Left kidney (tissue), 2 donors: ENCODE measurements around the gene KCNQ1. TPM values are rescaled to one million over a fixed set of nuclear protein-coding genes. Genes with fewer than 3 reads are reported as not detected.
"Not testable (repeated sequence)": the region's sequence is repeated elsewhere in the genome, so short reads cannot be mapped to it uniquely, and the experiment has no call there.

Experiments
- DNase-seq: peaks from one replicate; pipeline ENCODE4 v3.0.0-alpha.2; 2013
- polyA plus RNA-seq: library from polyadenylated mRNA; unstranded; fragments of 120-200 nt; gene quantifications from one replicate; pipeline ENCODE4 v1.2.1, GENCODE V29; 2013; ENCODE audit not compliant: insufficient read length

KCNQ1 gene
- polyA plus RNA-seq, 1 donor: 9.1 TPM

DNA sequence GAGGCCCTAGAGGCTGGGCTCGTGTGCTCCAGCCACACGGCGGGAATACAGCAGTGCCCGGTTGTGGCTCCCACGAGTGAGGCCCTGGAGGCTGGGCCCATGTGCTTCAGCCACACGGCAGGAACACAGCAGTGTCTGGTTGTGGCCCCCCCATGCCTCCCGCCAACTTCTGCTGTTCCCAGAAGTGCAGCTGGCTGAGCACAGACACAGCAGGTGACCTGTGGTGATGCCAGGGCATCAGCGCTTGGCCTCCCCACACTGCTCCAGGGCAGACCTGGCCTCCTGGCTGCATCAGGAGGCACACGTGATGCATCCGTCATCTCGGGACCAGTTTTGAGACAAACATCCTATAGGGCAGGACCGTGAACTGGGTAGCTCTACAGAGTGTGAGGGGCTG is 144.7 kb downstream of the KCNQ1 start:
- DNase-seq: no peak

DNA sequence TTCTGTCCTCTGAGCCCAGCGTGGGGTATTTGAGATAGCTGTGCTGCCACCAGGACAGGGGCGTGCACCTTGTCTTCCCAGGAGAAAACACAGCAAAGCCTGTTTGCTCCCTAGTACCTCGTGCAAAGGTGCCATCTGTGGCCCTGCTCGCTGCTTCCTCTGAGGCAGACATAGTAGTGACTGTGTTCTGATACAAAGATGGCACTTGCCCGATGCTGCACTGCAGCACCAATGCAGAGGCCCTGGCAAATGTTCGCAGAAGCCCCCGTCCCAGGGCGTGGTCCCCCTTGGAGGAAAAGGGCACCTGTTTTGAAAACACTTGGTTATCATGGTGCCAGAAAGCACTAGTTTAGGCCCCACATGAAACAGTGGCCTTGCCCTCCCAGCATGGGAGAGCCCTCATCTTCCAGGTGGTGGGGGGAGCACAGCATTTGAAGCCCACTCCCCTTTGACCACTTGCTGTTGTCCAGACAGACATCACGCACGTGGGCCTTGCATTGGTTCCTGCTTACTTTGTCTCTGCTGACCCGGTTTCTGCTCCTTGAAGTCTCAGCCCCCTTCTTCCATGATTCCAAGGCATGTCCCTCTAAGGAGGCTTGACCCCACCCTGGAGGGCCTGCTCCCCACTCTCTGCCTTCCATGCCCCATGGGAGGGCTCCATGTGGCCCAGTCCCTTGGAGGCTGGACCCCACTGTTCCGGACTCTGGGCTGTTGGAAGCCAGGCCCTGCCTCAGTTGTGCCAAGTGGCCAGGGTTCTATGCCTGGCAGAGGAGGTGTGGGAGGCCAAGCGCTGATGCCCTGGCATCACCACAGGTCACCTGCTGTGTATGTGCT is 145.5 kb downstream of the KCNQ1 start:
- no peak for DNase-seq

DNA sequence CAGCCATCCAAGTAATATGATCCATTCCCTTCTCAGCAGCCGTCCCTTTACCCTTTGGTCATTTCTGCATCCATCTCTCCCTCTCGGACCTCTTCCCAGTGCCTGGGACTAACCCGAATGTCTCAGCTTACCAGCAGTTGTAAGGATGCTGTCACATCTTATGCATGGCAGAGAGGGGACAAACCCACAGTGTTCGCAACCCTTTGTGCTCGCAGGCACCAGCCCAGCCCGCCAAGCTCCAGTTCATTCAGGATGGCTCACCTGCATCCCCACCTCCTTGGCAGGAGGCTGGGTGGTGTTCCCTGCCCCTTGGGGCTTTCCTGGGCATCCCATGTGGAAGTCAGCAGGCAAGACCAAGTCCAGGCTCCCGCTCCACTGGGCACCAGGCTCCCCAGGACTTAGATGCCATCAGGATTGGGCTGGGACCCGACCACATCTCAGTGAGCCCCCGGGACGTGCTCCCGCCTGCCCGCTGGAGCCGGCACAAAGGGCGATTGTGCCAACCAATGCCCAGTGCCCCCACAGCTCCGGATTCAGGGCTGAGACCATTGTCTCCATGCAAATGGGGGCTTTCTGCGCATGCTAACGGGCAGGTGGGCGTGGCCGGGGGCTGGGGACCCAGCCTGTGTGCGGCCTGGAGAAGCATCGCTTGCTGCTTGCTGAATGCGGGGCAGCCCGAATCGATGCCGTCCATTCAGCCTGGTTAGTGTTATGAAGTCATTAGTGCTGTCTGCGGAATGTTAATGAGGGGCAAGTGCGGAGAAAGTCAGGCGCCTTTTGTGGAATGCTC is 146.4 kb downstream of the KCNQ1 start:
- DNase-seq: no peak

- no peak for DNase-seq
Observed at GRCh38 chr11:2591805-2592204, 147.0 kb downstream of the KCNQ1 start.

DNA sequence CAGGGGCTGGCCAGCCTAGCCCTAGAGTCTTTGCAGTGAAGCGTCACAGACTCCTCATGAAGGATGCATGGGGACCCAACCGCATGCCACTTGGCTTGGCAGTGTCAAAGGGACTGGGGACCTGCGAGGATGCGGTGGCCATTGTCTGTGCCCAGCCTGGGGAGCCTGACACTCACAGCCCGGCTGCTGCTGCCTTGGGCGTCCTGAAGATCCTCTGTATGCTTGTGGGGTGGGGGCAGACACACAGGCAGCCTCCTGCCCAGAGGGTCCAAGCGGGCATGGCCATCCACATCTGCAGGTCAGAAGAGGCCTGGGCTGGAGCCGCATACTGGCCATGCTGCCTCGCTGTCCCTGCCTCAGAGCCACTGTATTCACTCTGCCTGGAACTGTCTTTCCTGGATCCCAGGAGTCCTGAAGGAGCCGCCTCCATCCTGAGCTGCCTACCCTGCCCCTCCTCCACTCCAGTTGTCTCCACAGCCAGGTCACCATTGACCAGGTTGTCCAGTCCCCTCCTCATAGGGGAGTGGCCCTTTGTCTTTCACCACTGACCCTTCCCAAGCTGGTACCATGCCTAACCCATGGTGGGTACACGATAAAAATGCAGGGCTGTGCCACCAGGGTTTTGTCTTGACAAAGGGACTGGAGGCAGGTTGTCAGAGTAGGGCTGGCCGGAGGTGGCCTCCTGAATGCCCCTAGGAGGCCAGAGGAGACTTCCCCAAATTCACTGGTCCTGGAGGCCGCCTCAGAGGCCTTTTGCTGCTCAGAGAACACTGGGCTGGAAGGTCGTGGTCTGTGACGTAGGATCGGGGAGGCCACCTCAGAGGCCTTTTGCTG is 148.0 kb downstream of the KCNQ1 start:
- DNase-seq: no peak

DNA sequence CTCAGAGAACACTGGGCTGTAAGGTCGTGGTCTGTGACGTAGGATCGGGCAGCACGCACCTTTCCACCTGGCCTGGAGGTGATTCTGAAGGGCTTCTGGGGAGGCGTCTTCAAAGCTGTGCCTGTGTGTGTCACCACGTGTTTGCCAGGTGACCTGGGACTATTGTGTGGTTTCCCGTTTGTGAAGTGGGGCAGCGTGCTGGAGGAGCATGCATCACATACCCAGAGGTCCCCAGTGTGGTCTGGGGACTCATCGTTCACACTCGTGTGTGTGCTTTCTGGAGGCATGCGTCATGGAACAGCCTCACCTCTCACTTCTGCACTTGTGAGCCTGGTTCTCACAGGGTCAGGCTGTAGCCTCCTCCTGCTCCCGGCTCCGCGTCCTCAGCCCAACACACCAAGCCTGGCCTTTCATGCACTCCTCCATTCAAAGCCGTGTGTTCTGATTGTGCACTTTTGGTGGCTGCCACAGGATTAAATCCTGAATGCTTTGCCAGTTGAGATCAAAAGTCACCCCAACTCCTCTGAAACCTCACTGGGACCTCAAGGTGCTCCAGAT is 148.7 kb downstream of the KCNQ1 start:
- DNase-seq: no peak

DNA sequence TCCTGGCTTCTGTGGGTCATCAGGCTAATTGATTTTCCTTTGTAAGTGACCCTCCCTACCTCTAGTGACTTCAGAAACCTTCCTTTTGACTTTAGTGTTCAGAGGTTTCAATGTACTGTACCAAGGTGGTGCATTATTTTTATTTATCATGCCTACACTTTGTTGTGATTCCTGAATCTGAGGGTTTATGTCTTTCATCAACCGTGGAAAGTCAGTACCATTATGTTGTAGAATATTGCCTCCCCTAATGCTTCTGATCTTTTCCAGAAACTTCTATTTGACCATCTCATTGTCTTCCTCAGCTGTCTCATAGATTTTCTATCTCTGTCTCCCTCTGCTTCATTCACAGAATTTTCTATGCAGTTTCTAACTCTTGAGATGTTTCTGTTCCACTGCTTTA is 149.5 kb downstream of the KCNQ1 start:
- DNase-seq: no peak

DNA sequence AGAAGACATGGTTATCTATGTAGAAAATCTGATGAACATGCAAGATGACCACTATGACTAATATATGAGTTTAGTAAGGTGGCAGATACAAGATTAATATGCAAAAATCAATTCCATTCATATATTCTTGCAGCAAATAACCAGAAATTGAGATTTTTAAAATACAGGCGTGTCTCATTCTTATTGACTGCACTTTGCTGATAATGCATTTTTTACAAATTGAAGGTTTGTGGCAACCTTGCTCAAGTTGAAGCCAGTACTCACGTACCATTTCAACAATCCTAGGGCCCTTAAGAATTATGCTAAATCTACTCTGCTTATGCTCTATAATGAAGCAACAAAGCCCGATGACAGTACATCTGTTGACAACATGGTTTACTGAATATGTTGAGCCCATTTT is 150.4 kb downstream of the KCNQ1 start:
- no peak for DNase-seq

DNA sequence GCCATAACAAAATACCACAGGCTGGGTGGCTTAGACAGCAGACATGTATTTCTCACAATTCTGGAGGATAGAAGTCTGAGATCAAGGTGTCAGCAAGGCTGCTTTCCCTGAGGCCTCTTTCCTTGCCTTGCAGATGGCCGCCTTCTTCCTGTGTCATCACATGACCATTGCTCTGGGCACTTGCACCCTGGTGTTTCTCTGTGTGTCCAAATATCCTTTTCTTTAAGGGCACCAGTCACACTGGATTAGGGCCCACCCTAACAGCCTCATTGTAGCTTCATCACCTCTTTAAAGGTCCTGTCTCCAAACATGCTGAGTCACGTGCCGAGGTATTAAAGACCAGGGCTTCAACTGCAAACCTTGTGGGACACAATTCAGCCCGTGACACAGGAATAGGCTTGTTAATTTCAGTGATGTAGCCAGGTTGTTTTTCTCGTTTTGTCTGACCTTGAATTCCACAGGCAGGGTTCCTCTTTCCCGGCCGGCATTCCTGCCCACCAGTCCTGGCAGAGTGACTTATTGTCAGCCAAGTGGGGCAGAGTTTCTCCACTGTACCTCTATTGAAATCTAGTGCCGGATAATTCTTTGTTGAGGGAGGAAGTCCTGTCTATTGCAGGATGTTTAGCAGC is 154.9 kb downstream of the KCNQ1 start:
- DNase-seq: no peak

DNA sequence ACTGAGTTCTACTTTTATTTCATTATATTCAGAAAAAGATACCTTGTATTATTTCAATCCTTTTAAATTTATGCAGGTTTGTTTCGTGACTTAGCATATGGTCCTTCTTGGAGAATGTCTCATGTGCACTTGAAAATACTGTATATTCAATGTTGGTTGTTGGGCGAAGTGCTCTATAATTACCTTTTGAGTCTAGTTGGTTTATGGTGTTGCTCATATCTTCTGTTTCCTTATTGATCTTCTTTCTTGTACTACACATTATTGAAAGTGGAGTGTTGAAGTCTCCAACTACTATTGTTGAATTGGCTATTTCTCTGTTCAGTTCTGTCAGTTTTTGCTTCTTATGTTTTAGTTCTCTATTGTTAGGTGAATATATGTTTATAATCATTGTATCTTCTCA is 164.5 kb downstream of the KCNQ1 start:
- no peak for DNase-seq

- DNase-seq: no peak
Observed at GRCh38 chr11:2612884-2613571, 168.2 kb downstream of the KCNQ1 start.

GRCh38 chr11:2621894-2622293 is 177.1 kb downstream of the KCNQ1 start:
- no peak for DNase-seq

DNA sequence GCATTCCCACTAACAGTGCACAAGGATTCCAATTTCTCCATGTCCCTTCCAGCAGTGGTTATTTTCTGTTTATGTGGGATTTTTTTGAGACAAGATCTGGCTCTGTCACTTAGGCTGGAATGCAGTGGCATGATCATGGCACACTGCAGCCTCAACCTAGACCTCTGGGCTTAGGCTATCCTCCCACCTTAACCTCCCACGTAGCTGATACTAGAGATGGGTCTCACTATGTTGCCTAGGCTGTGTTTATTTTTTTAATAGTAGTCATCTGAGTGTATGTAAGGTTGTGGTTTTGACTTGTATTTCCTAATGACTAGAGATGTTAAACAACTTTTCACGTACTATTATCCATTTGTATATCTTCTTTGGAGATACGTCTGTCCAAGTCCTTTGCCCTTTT is 180.4 kb downstream of the KCNQ1 start:
- no peak for DNase-seq

GRCh38 chr11:2630679-2631078 is 185.9 kb downstream of the KCNQ1 start:
- DNase-seq: no peak

GRCh38 chr11:2631161-2631560 is 186.4 kb downstream of the KCNQ1 start:
- DNase-seq: no peak

DNA sequence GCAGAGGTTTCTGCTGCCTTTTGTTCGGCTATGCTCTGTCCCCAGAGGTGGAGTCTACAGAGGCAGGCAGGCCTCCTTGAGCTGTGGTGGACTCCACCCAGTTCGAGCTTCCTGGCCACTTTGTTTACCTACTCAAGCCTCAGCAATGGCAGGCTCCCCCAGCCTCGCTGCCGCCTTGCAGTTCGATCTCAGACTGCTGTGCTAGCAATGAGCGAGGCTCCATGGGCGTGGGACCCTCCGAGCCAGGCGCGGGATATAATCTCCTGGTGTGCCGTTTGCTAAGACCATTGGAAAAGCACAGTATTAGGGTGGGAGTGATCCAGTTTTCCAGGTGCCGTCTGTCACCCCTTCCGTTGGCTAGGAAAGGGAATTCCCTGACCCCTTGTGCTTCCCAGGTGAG is 195.0 kb downstream of the KCNQ1 start:
- DNase-seq: not testable (repeated sequence)

DNA sequence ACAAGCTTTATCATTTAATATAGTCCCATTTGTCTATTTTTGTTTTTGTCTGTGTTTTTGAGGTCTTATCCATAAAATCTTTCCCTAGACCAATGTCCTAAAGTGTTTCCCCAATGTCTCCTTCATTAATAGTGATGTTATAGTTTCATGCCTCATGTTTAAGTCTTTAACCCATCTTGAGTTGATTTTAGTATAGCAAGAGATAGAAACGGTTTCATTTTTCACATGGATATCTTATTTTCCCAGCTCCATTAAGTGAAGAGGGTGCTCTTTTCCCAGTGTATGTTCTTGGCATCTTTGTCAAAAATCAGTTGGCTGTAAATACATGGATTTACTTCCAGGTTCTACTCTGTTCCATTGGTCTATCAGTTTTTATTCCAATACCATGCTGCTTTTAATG is 196.8 kb downstream of the KCNQ1 start:
- DNase-seq: no peak

DNA sequence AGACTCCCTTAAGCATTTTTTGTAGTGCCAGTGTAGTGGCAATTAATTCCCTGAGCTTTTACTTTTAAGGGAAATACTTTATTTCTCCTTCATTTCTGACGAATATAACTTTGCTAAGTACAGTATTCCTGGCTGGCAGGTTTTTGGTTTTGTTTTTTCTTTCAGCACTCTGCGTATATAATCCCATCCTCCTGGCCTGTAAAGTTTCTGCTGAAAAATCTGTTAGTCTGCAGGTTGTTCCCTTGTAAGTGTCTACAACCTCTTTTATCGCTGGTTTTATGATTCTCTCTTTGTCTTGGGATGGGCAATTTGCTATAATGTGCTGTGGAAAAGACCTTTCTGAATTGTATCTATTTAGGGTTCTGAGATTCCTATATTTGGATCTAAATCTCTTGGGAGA is 198.9 kb downstream of the KCNQ1 start:
- DNase-seq: no peak

GRCh38 chr11:2644844-2645778 is 200.3 kb downstream of the KCNQ1 start:
- no peak for DNase-seq

DNA sequence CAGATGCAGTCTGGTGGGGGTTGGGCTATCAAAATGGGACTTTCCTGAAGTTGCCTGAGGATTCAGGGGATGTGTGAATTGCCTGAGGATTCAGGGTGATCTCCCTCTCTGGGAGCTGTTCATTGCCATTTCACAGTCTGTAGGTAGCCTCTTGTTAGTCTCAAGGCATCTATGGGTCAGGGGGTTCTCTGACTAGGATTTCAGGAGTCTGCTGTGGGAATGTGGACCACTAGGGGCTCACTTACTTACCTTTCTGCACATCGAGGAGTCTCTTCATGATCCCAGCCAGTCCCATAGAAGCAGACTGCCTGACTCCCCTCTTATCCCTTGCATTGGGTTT is 200.9 kb downstream of the KCNQ1 start:
- DNase-seq: no peak
